Measurements from ENCODE around the gene SH3RF3.

SH3RF3 gene

DNA sequence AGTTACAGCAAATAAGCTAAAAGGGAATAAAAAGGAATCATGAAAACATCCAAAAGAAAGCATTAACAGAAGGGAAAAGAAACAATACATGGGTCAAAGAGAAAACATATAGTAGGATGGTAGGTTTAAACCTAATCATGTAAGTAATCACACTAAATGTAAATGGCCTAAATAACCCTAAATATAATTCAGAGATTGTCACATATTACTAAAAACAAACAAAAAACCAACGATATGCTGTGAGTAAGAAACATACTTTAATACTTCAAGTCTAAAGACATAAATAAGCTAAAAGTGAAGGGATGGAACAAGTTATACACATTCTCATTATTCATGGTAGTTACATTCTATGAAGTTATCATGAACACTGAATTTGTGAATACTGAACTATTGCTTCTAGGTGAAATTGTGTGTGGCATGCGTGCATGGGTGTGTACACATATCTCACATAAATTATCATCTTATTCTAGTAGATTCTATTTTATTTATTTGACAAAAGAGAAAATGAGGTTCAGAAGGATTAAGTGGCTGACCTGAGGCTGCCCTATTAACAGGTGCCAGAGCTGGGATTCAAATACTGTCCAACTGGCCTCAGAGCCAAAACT lies 313.8 kb downstream of the SH3RF3 start:
- DNase-seq: no peak

DNA sequence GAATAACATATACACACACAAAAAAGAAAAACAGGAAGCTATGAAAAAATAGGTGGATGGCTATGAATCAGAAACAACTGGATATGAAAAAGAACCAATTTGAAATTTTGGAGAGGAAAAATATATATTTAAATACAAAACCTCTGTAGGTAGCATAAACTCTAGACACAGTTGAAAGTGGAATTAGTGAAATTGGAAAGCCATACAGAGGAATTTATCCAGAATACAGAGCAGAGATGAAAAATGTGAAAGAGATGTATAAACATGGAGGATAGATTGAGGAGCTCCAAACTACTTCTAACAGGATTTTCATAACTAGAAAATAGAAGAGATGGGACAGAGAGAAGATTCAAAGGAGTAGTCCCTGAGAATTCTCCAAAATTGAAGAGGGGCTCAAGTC lies 315.9 kb downstream of the SH3RF3 start:
- no peak for DNase-seq

DNA sequence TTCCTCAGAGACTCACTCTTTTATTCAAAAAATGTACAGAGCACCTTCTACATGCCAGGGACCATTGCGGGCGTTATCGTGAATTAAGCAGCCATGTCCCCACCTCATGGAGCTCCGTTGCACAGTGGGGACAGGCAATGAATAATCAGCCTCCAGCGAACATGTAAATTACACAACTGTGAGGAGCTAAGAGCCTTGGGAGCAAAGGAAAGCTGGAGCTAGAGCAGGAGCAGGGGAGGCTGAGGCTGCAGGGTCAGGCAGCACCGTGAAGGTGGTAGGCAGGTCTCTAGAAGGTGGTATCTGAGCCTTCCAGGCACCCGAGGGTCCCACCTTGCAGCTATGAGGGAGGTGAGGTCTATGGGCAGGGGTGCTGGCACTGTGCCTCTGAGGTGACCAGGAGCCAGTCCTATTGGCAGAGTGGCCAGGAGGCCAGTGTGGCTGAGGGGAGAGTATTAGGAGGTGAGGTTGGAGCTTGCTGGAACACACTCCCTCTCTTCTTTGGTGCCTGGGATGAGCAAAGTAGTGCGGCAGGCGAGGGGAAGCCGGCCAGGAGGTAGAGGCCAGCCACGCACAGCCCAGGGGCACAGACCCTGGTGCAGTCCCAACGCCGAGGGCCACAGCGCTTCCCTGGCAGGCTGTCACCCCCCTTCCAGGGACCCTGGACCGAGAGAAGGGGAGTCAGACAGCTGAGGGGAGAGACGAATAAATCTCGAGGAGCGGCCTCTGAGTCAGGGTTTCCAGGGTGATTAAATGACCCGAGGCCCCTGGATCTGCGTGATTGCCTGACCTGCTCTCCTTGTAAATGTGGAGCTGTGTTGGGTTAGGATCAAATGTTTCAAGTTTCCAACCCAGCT lies 317.5 kb downstream of the SH3RF3 start:
- no peak for DNase-seq

DNA sequence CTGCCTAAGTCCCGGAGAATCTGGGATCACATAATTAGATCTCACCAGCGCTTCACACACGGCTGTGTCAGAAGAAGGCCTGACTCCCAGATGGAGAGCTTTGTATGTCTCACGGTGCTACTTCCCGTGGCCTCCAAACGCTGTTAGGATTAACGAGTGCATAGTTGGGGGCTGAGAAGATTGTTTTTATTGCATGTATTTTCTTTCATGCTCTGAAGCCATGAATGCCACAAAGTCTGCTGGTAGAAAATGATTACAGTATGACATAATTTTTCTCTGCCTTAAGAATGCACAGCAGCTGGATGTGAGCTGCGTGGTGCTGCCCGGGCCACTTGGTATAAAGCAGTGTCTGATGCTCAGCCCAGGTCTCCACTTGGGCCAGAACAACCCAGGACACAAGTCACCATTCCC lies 318.3 kb downstream of the SH3RF3 start:
- no peak for DNase-seq

DNA sequence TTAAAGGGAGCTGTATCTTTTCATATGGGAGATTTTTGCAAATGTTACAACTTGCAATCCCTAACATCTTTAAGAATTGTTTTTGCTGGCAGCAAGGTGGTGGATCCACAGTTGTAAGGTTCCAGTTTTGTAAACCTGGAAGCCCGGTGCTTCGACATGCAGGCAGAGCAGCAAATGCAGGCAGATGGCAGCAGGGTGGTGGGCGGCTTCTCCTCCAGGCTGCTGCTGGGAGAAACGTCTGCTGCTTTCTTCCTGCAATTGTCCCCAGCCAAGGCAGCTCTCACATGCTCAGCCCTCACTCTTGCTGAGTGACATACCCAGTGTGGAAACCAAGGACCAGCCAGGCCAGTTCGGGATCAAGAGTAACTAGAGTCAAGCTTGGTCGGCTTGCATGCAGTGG lies 318.8 kb downstream of the SH3RF3 start:
- no peak for DNase-seq

- no peak for DNase-seq
Observed at GRCh38 chr2:109448207-109448606, 319.2 kb downstream of the SH3RF3 start.

GRCh38 chr2:109448946-109449788 lies 320.2 kb downstream of the SH3RF3 start:
- DNase-seq: no peak

DNA sequence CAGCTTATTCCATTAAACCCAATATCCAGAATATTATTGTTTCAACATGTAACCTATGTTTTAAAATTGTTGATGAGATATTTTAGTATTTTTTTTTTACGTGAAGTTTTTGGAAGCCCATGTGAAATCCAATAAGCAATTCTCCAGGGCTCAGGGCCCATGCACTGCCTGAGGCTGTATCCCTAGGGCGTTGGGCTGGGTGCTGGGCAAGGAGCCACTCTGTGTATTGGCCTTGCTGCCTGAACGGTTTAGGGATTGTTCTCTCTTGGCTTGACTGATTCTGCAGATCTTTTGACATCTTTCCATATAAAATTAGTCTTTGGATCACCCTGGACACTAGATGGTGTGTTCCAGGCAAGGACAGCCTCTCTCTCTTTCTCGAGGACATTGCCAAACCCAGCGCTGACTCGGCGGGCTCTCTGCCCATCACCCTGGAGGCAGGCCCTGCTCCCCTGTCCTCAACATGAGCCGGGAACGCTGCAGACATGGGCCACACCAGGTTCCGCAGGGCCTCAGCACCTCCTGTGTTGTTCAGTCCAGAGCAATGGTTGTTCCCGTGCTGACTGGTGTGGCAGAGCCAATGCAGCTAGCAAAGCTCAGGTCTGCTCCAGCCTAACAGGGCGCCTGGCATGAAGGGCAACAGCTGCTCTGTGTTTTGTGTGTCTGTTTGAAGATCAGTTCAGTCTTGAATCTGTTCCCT lies 321.7 kb downstream of the SH3RF3 start:
- no peak for DNase-seq

- no peak for DNase-seq
Observed at GRCh38 chr2:109451671-109452070, 322.7 kb downstream of the SH3RF3 start.

GRCh38 chr2:109452318-109453305 lies 323.6 kb downstream of the SH3RF3 start:
- DNase-seq: no peak

DNA sequence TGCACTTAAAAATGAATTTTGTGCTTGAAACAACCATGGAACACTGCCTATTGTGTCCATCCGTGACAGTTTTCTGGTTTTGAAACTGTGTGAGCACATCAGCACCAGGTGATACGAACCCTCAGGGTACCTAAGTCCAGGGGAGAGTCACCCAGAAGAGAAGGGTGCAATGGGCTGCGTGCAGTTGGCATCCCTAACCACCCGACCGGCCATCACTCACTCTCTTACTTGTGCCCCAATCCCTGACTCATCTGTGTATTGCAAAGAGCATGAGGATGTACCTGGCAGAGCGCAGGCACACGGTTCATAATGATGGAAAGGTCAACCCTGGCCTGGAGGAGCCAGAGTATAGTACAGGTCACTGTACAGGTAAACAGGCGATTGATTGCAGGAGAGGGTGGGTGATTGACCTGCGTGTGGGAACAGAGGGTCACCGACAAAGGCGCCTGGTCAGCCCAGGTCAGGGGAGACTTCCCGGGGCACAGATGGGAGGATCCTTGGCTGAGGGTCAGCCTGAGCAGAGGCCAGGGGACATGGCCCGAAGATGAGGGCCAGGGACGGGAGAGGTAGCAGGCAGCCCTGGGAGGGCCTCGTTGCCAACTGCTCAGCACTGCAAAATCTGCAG lies 324.5 kb downstream of the SH3RF3 start:
- no peak for DNase-seq

DNA sequence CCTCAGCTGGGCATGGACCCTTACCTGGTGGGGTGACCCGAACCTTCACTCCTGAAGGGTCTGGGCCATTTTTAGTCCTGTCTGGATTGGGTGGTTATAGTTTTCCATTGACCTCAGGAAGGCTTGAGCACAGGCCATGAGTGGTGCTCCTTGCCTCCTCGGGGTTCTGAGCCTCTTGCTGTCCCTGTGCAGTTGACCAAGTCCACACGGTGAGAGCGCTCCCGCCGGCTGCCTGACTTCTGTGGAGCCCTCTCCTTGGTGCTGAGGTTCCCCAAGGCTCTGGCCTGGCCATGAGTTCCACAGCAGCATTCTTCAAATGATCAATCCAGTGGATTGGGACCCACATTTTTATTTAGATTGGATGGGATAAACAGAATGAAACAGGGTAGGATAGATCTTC lies 325.3 kb downstream of the SH3RF3 start:
- DNase-seq: no peak

GRCh38 chr2:109454765-109455394 lies 325.9 kb downstream of the SH3RF3 start:
- DNase-seq: no peak

DNA sequence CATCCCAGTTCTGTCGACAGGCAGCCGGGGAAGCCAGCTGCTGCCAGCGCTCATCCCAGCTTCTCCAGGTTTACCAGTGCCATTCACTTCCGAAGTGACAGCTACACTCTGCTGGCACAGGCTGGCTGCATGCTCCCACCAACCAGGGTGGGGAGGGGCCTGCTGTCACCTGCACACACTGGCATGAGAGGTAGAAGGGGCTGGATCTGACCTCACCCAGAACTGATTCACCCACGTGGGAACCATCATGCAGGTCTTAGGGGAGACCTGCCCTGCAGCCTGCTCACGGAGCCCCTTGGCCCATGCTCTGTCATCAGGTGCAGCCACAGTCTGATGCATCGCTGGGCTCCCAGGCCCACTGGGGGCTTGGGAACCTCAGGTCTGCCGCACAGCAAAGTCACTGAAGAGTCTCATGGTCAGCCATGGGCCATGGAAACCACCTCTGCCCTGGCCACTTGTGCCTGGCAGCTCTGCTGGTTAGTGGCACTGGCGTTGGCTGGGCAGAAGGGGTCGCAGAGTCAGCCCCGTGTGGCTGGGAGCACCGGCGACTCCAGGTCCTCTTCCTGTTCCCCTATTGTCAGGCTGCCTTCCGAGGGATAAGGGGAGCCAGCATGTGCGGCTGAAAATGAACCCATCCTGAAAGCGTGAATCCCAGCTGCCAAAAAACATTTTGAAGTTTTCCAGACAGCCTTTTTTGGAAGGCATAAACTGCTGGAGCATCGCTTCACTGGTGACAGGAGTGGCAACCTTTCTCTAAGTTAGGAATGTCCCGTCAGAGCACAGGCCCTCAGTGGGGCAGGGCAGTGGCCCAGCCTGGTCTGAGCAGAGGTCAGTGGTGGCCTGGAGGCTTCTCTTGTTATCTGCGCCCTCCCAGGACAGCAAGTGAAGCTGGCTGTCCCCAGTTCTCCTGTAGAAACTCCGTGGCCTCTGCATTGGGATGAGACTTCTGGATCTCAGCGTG lies 327.0 kb downstream of the SH3RF3 start:
- no peak for DNase-seq

- no peak for DNase-seq
Observed at GRCh38 chr2:109456776-109457175, 327.8 kb downstream of the SH3RF3 start.

GRCh38 chr2:109457366-109457765 lies 328.4 kb downstream of the SH3RF3 start:
- DNase-seq: no peak

GRCh38 chr2:109457794-109458193 lies 328.8 kb downstream of the SH3RF3 start:
- no peak for DNase-seq

- no peak for DNase-seq
Observed at GRCh38 chr2:109458512-109458911, 329.5 kb downstream of the SH3RF3 start.

GRCh38 chr2:109459485-109459884 lies 330.5 kb downstream of the SH3RF3 start:
- DNase-seq: no peak

Measured in NCI-H748 treated with DMSO at 0.1 percent for 48 hours (cell line).